Stimulated activated CD4-positive, alpha-beta T cell treated with anti-CD3 and anti-CD28 coated beads, Interleukin-12 subunit alpha, Interleukin-12 subunit beta, amount 100 ng/mL, for 4 hours (primary cell): ENCODE measurements around the gene TTLL8.

Source experiments
- DNase-seq: peaks from one replicate; pipeline ENCODE4 v3.0.0-alpha.2; 2020

Gene TTLL8

DNA sequence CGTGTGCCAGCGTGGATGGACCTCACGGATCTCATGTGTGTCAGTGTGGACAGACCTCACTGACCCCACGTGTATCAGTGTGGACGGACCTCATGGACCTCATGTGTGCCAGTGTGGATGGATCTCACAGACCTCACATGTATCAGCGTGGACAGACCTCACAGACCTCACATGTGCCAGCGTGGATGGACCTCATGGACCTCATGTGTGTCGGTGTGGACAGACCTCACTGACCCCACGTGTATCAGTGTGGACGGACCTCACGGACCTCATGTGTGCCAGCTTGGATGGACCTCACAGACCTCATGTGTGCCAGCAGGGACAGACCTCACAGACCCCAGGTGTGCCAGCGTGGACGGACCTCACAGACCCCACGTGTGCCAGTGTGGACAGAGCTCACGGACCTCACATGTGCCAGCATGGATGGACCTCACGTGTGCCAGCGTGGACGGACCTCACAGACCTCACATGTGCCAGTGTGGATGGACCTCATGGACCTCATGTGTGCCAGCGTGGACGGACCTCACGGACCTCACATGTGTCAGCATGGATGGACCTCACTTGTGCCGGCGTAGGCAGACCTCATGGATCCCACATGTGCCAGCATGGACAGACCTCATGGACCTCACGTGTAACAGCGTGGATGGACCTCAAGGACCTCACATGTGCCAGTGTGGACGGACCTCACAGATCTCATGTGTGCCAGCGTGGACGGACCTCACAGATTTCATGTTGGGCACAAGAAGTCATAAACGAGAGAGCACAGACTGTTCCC lies 18.2 kb downstream of the TTLL8 start:
- no peak for DNase-seq

DNA sequence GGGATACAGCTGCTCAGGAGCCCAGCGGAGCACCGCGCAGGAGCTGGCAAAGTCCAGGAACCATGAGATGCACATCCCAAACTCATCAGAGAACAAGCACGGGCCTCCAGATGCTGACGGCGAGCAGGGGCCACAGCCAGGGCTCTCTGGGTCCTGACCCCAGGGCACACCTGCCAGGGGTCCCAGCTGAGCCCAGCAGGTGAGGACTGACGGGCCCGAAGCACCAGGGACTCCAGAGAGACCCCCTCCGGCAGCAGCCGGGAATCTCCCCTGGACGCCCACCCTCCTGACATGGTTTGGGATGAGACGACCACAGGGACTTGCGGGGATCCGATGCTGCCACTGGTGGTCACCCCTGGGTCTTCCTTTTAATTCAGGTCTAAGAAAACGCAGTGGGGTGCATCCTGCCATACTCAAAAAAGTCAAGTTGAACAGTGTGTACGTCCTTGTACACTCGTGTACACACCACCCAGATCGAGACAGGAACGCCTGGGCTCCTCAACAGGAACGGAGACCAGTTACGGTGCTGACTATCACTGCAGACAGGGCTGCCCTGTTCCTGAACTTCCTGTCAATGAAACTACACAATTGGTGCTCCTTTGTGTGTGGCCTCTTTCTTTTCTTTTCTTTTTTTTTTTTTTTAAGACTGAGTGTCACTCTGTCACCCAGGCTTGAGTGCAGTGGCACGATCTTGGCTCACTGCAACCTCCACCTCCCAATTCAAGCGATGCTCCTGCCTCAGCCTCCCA lies 21.9 kb downstream of the TTLL8 start:
- no peak for DNase-seq

DNA sequence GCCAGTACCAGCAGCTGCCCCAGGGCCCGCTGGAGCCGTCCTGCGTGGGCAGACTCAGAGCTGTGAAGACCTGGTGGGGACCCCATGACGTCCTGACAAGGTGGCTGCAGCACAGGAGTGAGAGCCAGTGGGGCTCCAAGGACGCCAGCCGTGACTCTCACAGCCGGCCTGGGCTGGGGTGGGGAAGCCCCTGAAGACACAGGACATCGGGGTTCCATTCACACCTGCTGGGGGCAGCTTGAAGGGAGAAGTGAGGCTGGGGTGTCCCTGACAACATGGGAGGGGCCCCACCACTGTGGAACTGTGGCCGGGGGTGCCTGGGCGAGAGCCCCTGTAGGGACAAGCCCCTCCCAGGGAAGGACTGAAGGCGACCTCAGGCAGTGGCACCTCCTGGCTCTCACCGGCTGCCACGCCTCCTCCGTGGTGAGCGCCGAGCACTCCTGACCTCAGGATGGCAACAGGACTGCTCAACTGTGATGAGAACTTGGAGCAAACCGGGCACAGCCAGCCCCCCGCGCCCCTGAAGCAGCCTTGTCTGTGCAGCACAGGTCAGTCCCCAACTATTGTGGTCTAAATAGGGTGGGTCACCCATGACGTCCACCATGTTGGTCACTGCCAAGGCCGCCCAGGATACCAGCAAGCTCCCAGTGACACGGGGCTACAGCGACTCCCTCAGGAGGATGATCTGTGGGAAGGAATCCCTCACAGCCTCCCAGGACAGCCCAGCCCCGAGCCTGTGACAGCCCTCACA lies 22.8 kb downstream of the TTLL8 start:
- DNase-seq, result no peak

DNA sequence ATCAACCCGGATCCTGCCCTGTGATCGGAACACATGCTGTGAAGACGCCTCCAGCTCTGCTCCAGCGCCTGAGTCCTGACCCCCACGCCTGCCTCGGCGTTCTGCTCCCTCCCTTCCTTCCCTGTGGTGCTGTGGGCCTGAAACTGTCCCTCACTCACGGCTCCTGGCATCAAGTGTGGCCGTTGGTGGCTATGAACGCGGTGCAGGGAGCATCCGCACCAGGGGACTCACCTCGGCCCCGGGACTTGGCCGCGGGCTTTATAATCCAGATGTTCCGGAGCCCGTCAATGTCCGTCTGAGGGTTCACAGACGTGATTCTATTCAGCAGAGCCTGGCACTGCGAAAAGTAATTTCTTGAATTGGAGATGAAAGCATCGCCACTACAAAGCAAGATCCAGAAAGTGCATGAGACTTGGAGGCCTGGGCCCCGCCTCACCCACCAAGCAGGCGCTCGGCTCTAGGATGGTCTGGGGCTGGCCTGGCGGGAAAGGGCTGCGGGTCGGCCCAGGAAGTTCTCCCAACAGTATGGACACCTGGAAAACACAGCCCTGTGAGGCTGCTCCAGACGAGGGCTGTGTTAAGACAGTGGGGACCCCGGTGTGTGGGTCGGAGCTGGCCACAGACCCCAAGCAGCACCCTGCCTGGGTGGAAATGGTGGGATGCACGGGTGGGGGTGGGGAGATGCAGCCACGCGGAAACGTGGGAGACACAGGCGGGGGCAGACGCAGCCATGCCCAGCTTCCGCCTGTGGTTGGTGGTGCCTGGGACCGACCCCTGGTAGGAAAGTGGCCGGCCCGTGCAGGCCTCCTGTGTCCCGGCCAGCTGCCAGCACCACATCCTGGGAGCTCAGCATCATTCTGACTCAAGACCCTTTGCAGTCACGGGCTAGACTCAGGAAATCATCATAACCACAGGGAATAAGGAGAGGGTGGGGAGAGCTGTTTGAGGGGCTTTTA lies 23.7 kb downstream of the TTLL8 start:
- no peak for DNase-seq

DNA sequence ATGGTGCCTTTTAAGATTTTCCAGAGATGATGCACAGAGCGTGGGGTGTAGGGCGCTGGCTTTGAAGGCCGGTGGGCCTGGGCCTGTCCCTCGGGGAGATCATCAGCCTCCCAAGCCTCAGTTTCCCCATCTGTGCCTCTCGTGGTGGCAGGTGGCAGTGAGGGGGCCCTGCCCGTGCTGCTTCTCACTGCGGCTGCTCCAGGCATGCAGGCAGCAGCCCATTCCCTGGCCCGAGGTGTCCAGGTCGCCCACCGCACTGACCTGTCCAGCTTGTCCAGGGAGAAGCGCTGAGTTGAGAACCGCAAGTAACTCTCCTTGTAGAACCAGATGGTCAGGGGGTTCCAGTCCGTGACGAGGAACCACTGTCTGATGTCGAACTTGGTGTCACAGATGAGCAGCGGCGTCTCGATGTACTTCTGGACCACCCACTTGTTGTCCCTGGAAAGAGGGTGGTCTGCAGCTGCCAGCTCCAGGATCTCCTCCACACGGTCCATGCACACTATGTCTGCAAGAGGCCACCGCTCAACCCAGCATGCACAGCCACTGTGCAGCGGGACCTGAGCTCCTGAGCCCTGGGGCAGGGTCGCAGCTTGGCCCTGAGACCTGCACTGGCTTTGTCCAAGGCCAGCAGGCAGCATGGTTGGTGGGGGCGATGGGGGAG lies 25.0 kb downstream of the TTLL8 start:
- DNase-seq, result no peak

DNA sequence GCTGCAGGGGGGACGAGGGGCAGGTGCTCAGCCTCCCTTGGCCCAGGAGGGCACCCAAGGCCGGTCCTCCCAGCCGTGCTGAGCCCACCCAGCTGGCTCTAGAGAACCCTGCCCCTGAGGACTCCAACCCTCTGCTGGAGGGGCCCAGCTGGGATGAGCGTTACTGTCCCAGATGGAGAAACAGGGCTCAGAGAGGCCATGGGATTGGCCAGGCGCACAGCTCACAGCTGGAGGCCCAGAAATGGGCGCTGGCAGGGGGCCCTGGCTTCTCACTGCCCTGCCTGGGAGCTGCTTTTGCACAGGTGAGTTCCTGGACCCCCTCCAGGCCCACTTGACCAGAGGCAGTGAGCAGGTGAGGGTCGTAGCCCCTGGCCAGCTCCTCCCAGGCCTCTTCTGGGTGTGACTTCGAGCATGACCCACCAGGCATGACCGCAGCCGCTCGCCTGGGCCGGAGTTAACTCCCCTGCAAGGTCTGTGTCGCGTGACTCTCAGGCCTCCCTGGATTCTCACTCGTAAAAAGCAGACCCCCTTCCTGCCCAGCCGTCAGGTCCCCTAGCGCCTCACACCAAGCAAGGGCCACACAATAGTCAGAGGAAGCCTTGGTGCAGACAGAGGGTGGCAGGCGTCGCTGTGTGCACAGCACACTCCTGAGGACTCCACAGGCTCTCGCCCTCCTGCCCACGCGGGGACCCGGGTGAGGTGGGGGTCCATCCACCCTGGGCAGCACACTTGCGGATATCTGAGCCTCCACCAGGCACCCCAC lies 25.8 kb downstream of the TTLL8 start:
- no peak for DNase-seq

DNA sequence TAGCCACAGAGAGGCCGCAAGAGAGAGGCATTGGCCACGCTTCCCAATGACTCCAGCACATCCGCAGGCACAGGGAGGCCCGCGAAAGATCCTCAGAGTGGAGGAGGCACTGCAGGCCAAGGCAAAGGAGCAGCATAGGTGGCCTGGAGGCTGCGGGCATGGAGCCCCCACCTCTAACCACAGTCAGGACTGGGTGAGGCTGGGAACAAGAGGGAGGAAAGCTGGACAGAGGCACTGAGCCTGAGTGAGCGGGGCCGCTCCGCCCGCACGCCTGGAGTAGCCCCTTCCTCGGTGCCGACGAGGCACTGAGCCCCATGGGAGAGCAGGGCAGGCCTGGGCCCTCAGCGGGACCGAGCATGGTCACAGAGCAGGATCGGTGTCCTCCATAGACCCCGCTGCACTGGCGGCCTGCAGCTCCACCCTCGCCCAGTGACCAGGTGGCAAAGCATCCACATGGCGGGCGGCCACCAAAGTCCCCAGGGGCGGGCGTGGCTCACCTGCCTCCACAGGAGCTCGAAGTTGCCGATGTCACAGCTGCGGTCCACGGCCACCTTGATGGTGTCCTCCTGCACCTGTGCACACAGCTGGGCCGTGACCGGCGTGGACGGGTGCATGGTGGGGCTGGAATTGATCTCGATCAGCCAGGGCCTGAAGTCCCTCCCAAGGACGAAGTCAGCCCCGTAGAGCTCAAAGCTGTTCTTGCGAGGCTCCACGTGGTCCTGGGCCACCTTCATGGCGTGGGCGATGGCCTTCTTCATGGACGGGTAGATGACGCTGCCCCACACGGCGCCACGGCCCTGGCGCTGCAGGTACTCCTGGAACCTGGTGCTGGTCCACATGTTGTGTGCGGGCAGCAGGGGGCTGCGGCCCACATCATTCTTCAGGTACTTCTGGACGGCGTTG lies 26.7 kb downstream of the TTLL8 start:
- DNase-seq, result no peak

DNA sequence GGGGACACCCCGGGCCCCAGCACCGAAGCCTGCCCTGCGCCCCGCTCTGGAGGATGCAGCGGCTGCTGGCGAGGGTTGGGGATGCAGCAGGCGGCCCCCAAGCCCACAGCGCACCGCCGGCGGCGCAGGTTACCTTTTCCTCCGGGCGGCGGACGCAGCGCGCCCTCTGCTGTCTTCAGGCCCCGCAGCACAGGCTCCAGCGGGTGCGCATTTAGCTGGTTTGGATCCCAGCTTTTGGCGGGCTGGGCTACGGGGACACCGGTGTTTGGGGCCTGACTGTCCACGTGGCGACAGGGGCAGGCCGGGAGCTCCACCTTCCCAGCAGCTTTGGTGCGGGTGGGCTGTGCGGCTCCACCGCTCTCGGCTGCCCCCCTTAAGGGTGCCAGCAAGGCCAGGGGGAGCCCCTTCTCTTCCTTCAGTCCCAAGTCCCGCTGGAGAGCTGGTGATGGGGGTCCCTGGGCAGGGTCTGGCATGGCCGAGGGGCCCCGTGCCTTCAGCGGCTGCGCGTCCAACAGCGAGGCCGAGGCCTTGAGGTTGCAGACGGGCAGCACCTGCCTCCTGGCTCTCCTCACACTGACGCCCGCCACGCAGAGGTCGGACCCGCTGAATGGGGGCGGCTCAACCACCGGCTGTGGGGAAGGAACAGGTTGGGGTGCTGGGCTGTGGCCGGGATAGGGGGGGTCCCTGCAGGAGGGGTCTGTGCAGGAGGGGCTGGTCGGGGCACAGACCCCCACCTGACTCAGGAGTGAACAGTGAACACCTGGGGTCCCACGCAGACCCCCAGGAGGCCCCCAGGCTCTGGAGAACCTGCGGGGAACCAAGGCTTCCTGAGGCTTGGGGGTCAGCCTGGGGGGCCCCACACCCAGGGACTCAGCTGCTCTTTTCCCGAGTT lies 27.6 kb downstream of the TTLL8 start:
- peak; percentile 83 for DNase-seq

DNA sequence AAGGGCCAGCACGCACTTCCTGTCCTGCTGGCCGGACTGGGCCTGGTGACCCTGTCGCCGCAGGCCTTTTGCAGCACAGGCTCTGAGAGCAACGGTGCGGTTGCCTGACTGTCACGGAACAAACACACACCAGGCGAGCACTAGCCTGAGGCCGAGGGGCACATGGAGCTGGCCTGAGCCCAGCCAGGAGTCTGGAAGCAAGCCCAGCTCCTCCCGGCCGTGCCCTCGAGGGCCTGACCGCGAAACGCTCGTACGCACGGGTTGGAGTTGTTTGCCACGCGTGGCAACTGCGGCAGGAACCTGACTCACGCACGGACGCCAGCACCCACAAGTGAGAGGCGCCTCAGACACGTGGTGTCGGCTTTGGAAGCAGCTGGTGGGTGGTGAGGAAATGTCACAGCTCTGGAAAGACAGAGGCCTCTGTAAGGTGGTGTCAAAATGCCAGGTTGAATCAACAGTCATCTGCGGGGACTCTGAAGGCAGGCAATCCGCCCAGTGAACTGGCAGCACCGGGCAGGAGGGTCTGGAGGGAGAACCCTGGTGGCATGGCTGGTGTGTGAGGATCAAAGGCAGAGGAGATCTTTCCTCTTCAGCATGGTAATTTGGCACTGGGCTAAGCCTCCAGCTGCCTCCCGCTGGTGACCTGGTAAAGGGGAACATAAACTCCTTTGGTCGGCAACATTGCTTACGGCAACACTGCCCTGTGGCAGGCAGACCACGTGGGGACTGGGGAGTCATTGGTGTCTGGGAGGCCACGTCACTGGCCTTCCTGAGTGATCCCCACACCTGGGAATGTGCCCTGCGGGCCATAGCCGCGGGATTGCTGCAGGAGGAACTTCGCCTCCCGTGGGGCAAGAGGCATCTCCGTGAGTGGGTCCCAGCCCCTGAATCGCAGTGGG lies 30.2 kb downstream of the TTLL8 start:
- no peak for DNase-seq

DNA sequence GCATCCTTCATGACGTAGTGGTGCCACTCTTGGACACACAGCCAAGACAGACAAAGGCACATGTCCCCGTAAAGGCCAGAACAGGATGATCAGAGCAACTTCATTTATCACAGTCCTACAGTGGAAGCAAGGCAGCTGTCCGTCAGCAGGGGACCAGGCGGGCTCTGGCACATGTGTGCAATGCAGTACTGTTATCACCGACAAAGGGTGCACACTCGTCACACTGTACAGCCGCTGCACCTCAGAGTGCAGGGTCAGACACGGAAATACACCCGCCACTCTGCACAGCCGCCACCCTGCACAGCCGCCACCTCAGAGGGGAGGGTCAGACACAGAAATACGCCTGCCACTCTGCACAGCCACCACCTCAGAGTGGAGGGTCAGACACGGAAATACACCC lies 32.1 kb downstream of the TTLL8 start:
- no peak for DNase-seq

DNA sequence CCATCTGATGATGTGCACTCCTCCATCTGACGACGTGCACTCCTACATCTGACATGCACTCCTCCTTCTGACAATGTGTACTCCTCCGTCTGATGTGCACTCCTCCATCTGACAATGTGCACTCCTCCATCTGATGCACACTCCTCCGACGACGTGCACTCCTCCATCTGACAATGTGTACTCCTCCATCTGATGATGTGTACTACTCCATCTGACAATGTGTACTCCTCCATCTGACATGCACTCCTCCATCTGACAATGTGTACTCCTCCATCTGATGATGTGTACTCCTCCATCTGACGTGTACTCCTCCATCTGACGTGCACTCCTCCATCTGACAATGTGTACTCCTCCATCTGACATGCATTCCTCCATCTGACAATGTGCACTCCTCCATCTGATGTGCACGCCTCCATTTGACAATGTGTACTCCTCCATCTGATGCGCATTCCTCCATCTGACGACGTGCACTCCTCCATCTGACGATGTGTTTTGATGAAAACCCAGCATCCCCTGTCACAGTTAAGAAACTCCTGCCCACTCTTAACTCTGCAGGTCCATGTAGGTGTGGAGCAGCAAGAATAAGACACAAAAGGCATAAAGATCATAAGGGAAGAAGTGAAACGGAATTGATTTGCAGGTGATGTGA lies 35.8 kb downstream of the TTLL8 start:
- DNase-seq, result no peak

DNA sequence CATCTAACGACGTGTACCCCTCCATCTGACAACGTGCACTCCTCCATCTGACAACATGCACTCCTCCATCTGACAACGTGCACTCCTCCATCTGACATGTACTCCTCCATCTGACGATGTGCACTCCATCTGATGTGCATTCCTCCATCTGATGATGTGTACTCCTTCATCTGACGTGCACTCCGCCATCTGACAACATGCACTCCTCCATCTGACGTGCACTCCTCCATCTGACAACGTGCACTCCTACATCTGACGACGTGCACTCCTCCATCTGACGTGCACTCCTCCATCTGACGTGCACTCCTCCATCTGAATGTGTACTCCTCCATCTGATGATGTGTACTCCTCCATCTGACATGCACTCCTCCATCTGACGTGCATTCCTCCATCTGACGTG lies 37.5 kb downstream of the TTLL8 start:
- no peak for DNase-seq

DNA sequence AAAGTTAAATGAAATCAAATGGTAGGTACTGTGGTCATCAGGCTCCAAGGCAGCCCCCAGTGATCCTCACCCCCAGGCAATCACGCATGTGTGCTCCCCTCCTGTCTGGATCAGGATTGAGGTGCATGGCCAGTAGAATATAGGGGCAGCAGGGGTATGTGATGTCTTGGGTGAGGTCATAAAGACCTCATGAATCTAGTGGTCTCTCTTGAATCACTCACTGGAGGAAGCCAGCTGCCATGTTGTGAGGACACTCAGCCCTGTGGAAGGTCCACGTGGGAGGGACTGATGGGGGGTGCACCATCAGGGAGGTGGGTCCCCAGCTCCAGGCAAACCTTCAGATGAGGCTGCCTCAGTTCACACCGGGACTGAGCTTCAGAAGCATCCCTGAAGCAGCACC lies 38.8 kb downstream of the TTLL8 start:
- no peak for DNase-seq

DNA sequence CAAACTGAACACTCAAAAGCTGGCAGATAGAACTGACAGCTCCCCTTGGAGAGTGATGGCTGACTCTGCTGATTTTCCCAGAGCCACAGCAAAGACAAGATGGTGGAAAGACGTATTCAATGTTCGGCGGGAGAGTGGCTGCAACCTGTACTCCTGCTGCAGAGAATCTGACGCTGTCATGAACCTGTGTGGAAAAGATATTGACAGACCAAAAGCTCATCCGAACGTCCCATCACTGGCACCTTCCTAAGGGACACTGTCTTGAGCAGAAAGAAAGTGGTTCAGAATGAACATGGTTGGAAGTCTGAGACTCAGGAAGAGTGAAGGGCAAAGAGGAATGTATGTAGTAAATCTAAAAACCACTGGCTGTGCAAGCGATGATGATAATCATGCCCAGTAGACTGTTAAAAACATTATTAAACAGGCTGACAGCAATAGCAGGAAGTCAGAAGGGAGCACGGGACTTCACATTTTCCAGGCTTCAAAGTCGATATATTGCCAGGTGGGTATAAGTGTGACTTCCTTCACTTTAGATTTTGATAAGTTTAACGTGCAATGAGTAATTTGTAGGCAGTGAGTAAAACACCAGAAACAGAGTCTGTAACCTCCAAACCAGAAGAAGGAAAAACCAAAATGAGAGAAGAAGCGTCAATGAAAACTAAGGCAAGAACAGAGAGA lies 39.4 kb downstream of the TTLL8 start:
- no peak for DNase-seq

DNA sequence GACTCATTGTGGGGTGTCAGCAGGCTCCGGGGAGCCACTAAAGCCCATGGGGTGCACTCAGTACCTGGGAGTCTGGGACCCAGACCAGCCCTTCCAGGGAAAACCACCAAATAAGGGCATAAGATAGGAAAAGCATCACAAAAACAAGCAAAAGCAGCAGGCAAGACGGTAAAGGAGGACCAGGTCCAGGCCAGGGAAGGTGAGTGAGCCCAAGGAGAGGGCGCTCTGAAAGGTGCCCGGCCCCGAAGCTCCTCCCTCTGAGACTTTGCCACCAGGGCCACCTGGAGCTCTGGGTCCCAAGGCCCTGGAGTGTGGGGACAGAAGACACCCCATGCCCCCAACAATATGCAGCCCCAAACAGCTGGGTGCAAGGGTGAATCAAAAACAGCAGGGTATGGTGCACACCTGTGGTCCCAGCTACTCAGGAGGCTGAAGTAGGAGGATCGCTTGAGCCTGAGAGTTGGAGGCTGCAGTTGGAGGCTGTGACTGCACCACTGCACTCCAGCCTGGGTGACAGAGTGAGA lies 40.3 kb downstream of the TTLL8 start:
- DNase-seq, result no peak

DNA sequence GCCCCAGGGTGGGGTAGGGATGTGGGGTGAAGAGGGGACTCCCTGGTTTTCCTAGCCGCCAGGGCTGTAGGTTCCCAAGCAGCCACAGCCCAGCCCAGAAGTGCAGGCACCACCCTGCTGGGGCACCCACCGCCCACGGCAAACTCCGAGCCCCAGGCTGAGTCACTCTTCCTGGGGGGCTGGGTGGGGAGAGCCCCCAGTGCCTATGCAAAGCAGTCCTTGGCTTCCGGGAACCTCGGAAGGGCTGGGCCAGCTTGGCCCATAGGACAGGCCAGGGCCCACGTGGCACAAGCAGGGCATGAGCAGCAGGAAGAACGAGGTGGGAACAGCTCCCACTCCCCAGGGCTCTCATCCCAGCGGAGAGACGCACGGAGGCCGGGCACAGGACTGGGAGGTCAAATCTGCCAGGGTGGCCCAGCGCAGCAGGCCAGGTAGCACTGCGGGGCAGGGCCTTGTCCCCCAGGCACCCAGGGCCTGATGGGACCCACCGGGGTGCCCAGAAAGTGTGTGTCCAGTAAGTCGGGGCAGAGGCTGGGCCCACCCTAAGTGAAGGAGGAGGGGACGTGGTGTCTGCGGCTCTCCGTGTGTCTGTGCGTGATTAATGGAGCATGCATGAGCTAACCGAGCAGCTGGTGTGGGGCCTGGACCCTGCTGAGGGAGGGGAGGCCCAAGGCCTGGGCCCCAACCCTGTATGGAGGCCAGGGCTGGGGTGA lies 41.0 kb downstream of the TTLL8 start:
- DNase-seq, result peak; percentile 72
